Panc1 (cell line): Measurements from ENCODE around the gene SLC35E3. TPM values are rescaled to one million over a fixed set of nuclear protein-coding genes. Genes with fewer than 3 reads are reported as not detected.

ENCODE experiments used
- ATAC-seq: fragments of 200-7000 bp; cut with Tn5 transposase; 2 replicates; pipeline ENCODE4 v1.9.1; 2020; ENCODE audit warnings: mild to moderate bottlenecking, moderate library complexity
- BruUV-seq: library from RNA; stranded (reverse); fragments of 400-500 nt; replicated peaks from 2 replicates; lab custom pipeline; 2021; lab: Mats Ljungman, UMichigan
- CTCF ChIA-PET: fragments of 300-600 bp; sonication (Branson Sonifier 250); formaldehyde crosslinking; loops from one replicate; lab custom pipeline; 2022; ENCODE audit warnings: antibody characterized with exemption; lab: Charles Lee
- POLR2A ChIA-PET: fragments of 300-600 bp; sonication (Branson Sonifier 250); formaldehyde crosslinking; loops from one replicate; lab custom pipeline; 2022; ENCODE audit warnings: antibody characterized with exemption; lab: Charles Lee
- DNase-seq: peaks from one replicate; pipeline ENCODE4 v3.0.0-alpha.2; 2010; ENCODE audit warnings: low read depth, low spot score
- H3K27ac ChIP-seq: 2 replicates; pipeline ENCODE4 v1.5.1; 2011; ENCODE audit warnings: mild to moderate bottlenecking, low read length, inconsistent platforms
- H3K27me3 ChIP-seq: fragments of 200-500 bp; sonication (Bioruptor generic); 2 replicates; pipeline ENCODE4 v1.6.0; 2014; ENCODE audit warnings: low read length, inconsistent platforms; ENCODE audit not compliant: control insufficient read depth, insufficient read depth
- H3K36me3 ChIP-seq: fragments of 200-500 bp; sonication (Bioruptor generic); 2 replicates; pipeline ENCODE4 v1.5.1; 2014; ENCODE audit warnings: inconsistent platforms, mild to moderate bottlenecking, low read length, moderate library complexity; ENCODE audit not compliant: control insufficient read depth, insufficient read depth
- H3K4me1 ChIP-seq: 2 replicates; pipeline ENCODE4 v1.5.1; 2011; ENCODE audit warnings: inconsistent platforms, mild to moderate bottlenecking, low read length, moderate library complexity; ENCODE audit not compliant: control insufficient read depth, insufficient read depth
- H3K4me3 ChIP-seq, 2 experiments: 2 replicates each; pipeline ENCODE4 v1.5.1; 2011 to 2012; ENCODE audit warnings: low read depth in 2 of 2, low read length in 2 of 2, mild to moderate bottlenecking in 2 of 2, inconsistent platforms in 1 of 2, moderate library complexity in 1 of 2
- H3K9me3 ChIP-seq: fragments of 200-500 bp; sonication (Bioruptor generic); 2 replicates; pipeline ENCODE4 v1.5.1; 2014; ENCODE audit warnings: low read depth, mild to moderate bottlenecking, inconsistent platforms, low read length, moderate library complexity; ENCODE audit not compliant: control insufficient read depth, insufficient read depth
- CTCF ChIP-seq: fragments of 450-650 bp; IDR thresholded peaks from 2 replicates; pipeline ENCODE4 v1.5.1; 2017; ENCODE audit warnings: mild to moderate bottlenecking
- POLR2AphosphoS5 ChIP-seq: IDR thresholded peaks from 2 replicates; pipeline ENCODE4 v1.6.1; 2012; ENCODE audit warnings: mild to moderate bottlenecking, low read depth, low read length, moderate library complexity
- REST ChIP-seq, 2 experiments: IDR thresholded peaks; 2 replicates each; pipeline ENCODE4 v1.6.1; 2011 to 2012; ENCODE audit warnings: low read depth in 2 of 2, control low read depth in 1 of 2, low read length in 1 of 2, mild to moderate bottlenecking in 1 of 2, moderate library complexity in 1 of 2; ENCODE audit not compliant: insufficient read depth in 1 of 2
- SIN3A ChIP-seq: IDR thresholded peaks from 2 replicates; pipeline ENCODE4 v1.6.1; 2012; ENCODE audit warnings: low read depth, mild to moderate bottlenecking, low read length, moderate library complexity, borderline replicate concordance; ENCODE audit not compliant: insufficient read depth
- TCF7L2 ChIP-seq: IDR thresholded peaks from 2 replicates; pipeline ENCODE4 v1.6.1; 2011; ENCODE audit warnings: mild to moderate bottlenecking, low read depth, low read length, inconsistent platforms
- in situ Hi-C: cut with HindIII; loops from 2 replicates; pipeline ENCODE4 v1.10.0; 2016; ENCODE audit warnings: low sequenced_read_pairs, low pct_unique_long_range_greater_than_20kb
- intact Hi-C: fragments of 100-400 bp; cut with micrococcal nuclease; formaldehyde crosslinking; loops from one replicate; pipeline ENCODE4 v1.10.0; 2022; ENCODE audit not compliant: unreplicated experiment
- total RNA-seq: library from RNA; stranded (reverse); gene quantifications from one replicate; pipeline ENCODE4 v1.2.1, GENCODE V29; 2021; ENCODE audit not compliant: unreplicated experiment

Gene SLC35E3
- total RNA-seq, 1 experiment from 2014 or later: 15.9 TPM

GRCh38 chr12:68766646-68767045 lies 20.7 kb downstream of the SLC35E3 start:
- POLR2A ChIA-PET: no interaction called here
- BruUV-seq: no TSS peak
- CTCF ChIA-PET: no interaction called here
- intact Hi-C loops (no loop called here), in situ Hi-C loops (no loop called here)
- DNase-seq: no peak
- Histone ChIP-seq H3K4me1 (no peaks in the 10 kb centered on the region), H3K27me3 (no peaks in the 10 kb centered on the region), H3K9me3 (no peaks in the 10 kb centered on the region), H3K36me3 (no peaks in the 10 kb centered on the region), H3K27ac (no peak overlapping the region), H3K4me3 (no peak overlapping the region)
- TF ChIP-seq POLR2AphosphoS5 (no peak), SIN3A (no peak), CTCF (no peak), REST (IDR thresholded peaks at IDR 0.05; ENCODE audit: insufficient read depth in 1 of 2, low read depth in 2 of 2, low read length in 1 of 2) (no peak), TCF7L2 (no peak)
- ATAC-seq: no peak

- Histone ChIP-seq H3K27ac (no peak overlapping the region), H3K9me3 (no peaks in the 10 kb centered on the region), H3K4me3 (no peak overlapping the region), H3K4me1 (no peaks in the 10 kb centered on the region), H3K27me3 (no peaks in the 10 kb centered on the region), H3K36me3 (no peaks in the 10 kb centered on the region)
- CTCF ChIA-PET: no interaction called here
- no TSS peak for BruUV-seq
- in situ Hi-C loops (no loop called here), intact Hi-C loops (no loop called here)
- DNase-seq: no peak
- TF ChIP-seq REST (IDR thresholded peaks at IDR 0.05; ENCODE audit: insufficient read depth in 1 of 2, low read depth in 2 of 2, low read length in 1 of 2): no peak
- TF ChIP-seq POLR2AphosphoS5: no peak
- TF ChIP-seq TCF7L2: no peak
- TF ChIP-seq SIN3A: no peak
- ATAC-seq: no peak
- POLR2A ChIA-PET: no interaction called here
Observed at GRCh38 chr12:68767191-68767590, 21.2 kb downstream of the SLC35E3 start.
